Measurements from ENCODE around the gene CTNNA3. TPM values are rescaled to one million over a fixed set of nuclear protein-coding genes. Genes with fewer than 3 reads are reported as not detected.
"Not testable (repeated sequence)": the region's sequence is repeated elsewhere in the genome, so short reads cannot be mapped to it uniquely, and the experiment has no call there.

Gene CTNNA3
- total RNA-seq, 2 donors from 2014 or later, result 0.37 to 1.1 TPM

- Histone ChIP-seq H3K9me3 (no peaks in the 10 kb centered on the region), H3K27me3 (no peaks in the 10 kb centered on the region), H3K4me3 (no peak overlapping the region), H3K9ac (ENCODE audit: low read depth in 2 of 2, low read length in 2 of 2) (no peak overlapping the region), H3K36me3 (no peaks in the 10 kb centered on the region), H3K27ac (no peak overlapping the region), H3K4me1 (no peaks in the 10 kb centered on the region)
- intact Hi-C loops (cut with DNase I), result no loop called here
- no peak for TF ChIP-seq CTCF (IDR thresholded peaks at IDR 0.05)
- DNase-seq, result no peak
Measured at GRCh38 chr10:67242528-67242927, 453.5 kb downstream of the CTNNA3 start.

- DNase-seq, result no peak
- H3K27ac ChIP-seq, result no peak overlapping the region
- no peak for TF ChIP-seq CTCF (IDR thresholded peaks at IDR 0.05)
- H3K27me3 ChIP-seq, result no peaks in the 10 kb centered on the region
- H3K9ac ChIP-seq (ENCODE audit: low read depth in 2 of 2, low read length in 2 of 2), result no peak overlapping the region
- intact Hi-C loops (cut with DNase I), result no loop called here
- H3K4me3 ChIP-seq, result no peak overlapping the region
- no peaks in the 10 kb centered on the region for H3K9me3 ChIP-seq
- H3K4me1 ChIP-seq, result no peaks in the 10 kb centered on the region
- H3K36me3 ChIP-seq, result no peaks in the 10 kb centered on the region
Measured at GRCh38 chr10:67241451-67241850, 454.5 kb downstream of the CTNNA3 start.

- H3K36me3 ChIP-seq, result no peaks in the 10 kb centered on the region
- H3K4me1 ChIP-seq, result no peaks in the 10 kb centered on the region
- H3K4me3 ChIP-seq, result no peak overlapping the region
- no peaks in the 10 kb centered on the region for H3K9me3 ChIP-seq
- H3K9ac ChIP-seq (ENCODE audit: low read depth in 2 of 2, low read length in 2 of 2), result no peak overlapping the region
- H3K27ac ChIP-seq, result no peak overlapping the region
- no peaks in the 10 kb centered on the region for H3K27me3 ChIP-seq
- intact Hi-C loops (cut with DNase I), result no loop called here
- no peak for TF ChIP-seq CTCF (IDR thresholded peaks at IDR 0.05)
- DNase-seq, result no peak
Measured at GRCh38 chr10:67239864-67240497, 456.0 kb downstream of the CTNNA3 start.

GRCh38 chr10:67230680-67231500 lies 465.1 kb downstream of the CTNNA3 start:
- DNase-seq; H3K27me3 ChIP-seq; H3K27ac ChIP-seq; H3K4me3 ChIP-seq; H3K4me1 ChIP-seq; H3K9ac ChIP-seq (ENCODE audit: low read depth in 2 of 2, low read length in 2 of 2); intact Hi-C loops (cut with DNase I); H3K36me3 ChIP-seq; H3K9me3 ChIP-seq: not testable (repeated sequence)

DNA sequence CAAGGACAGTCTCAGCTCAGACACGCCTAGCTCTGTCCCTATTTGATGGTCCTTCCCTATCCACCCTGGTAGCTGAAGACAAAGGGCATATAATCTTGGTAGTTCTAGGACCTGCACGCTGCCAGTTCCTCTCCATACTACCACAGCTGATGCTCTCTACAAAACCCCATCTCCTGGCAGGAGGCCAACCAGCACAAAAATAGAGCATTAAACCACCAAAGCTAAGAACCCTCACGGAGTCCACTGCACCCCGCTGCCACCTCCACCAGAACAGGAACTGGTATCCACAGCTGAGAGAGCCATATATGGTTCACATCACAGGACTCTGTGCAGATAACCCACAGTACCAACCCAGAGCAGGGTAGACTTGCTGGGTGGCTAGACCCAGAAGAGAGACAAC lies 470.8 kb downstream of the CTNNA3 start:
- no peak for DNase-seq
- Histone ChIP-seq H3K9ac (ENCODE audit: low read depth in 2 of 2, low read length in 2 of 2) (no peak overlapping the region), H3K4me1 (no peaks in the 10 kb centered on the region), H3K36me3 (no peaks in the 10 kb centered on the region), H3K4me3 (no peak overlapping the region), H3K27ac (no peak overlapping the region), H3K27me3 (no peaks in the 10 kb centered on the region), H3K9me3 (no peaks in the 10 kb centered on the region)
- TF ChIP-seq CTCF (IDR thresholded peaks at IDR 0.05), result no peak
- intact Hi-C loops (cut with DNase I), result no loop called here

DNA sequence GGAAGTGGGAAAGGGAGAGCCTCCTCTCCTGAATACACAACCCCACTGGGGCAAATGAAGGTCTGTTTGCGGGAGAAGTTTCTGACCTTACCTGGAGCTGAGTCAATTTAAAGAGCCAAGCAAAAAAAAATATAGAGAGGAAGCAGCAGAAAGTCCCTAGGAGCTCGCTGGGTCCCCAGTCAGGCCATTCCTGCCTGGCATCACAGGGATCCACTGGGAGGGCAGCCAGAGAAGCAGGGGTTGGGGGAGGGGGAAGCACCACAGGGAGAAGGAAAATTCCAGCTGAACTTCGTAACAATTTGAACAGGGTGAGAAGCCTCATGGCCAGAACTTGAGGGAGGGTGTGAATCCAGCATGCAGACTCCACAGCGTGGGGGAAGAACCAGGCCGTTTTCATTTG lies 471.4 kb downstream of the CTNNA3 start:
- Histone ChIP-seq H3K36me3 (no peaks in the 10 kb centered on the region), H3K9me3 (no peaks in the 10 kb centered on the region), H3K4me3 (no peak overlapping the region), H3K27me3 (no peaks in the 10 kb centered on the region), H3K27ac (no peak overlapping the region), H3K9ac (ENCODE audit: low read depth in 2 of 2, low read length in 2 of 2) (no peak overlapping the region), H3K4me1 (no peaks in the 10 kb centered on the region)
- intact Hi-C loops (cut with DNase I), result no loop called here
- TF ChIP-seq CTCF (IDR thresholded peaks at IDR 0.05), result no peak
- no peak for DNase-seq

All from colonic mucosa (tissue), 4 donors.